Suppressor macrophage (primary cell): ENCODE data around the gene TESK2.
"Not testable (repeated sequence)": the region's sequence is repeated elsewhere in the genome, so short reads cannot be mapped to it uniquely, and the experiment has no call there.

Experiments
- DNase-seq, 4 experiments: peaks; one replicate each; pipeline ENCODE4 v3.0.0-alpha.2; 2020 to 2022
- total RNA-seq, 17 experiments: gene quantifications; one replicate each; lab custom pipeline; 2026; ENCODE audit warnings: mixed read lengths in 6 of 17, inconsistent platforms in 3 of 17; lab: John Stamatoyannopoulos, UW

TESK2 gene
- total RNA-seq: 3.0 to 11.5 (median 6.4) reads per million in 17 experiments

DNA sequence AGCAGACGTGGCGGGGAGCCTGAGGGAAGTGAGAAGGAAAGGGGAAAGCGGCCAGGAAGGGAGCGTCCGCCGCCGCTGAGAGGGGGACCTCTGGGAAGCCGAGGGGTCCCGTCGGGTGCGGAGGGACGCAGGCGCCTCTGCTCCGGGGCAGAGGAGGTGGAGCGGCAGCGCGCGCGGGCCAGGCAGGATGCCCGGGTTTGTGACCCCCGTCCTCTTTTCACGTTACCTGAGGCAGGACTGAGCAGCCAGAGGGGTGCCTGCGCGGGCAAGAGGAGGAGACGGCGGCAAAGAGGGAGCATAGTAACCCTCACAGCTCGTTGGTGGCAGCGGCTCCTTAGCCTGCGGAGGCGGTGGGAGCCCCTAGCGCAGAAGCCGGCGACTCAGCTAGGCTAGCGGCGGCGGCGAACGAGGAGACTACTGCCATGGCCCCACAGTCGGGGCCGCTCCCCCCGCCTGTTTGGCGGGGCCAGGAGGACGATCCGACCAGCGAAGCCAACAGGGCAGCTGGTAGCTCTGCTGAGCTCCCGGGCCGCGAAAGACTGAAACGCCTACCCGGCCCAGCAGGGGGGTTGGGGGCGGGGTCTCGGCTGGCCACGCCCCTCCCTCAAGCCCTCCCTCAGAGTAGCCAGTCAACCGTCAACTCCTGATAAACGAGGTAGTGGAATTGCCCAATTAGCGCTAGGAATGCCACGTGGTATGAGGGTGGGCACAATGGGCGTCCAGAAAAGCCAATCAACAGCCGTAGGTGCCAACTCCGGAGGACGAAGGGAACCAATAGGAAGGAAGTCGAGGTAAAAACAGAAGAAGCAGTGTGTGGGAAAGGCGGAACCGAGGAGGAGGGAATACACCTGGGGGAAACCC, at the start of gene TESK2:
Gene TESK2 (minus strand): TSS at position 538 of the 861 bp plus-strand sequence. CDS start 33,378 bp downstream, outside the sequence.
- DNase-seq: peak; percentile 96 to 99 (median 98)

GRCh38 chr1:45536886-45537285, 45.9 kb upstream of the TESK2 start:
- no peak for DNase-seq

DNA sequence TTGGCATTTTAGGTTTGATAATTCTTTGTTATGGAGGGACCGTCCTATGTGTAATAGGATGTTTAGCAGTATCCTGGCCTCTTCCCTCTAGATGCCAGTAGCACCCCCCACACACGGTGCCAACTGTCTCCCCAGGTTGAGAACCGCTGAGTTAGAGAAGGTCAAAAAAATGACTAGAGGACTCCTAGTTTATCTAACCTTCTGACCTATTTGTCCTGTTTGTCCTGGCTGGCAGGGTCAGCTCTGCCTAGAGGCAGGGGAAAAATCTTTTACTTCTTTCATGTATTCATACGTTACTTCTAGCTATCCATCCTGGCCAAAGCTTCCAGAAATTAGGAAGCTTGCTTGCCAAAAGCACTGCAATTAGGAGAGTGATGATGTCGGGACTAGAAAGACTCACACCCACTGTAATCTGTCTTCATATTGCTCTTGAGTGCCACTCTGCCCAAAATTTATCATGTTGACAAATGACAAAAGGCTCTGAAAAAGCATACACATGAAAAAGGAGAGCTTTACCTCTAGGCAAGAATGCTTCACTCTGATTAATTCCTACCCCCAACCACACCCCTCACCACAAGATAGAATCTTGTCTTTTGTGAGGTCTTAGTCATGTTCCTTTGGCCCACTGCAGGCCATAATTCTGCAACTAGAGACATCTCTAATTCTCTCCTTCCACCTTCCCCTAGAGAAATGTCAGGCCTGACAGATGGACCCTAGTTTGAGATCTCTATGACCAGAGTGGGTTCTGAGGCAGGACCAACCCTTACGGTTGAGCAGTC, 45.2 kb upstream of the TESK2 start:
- DNase-seq: no peak

GRCh38 chr1:45531873-45532272, 40.9 kb upstream of the TESK2 start:
- peak in 2 of 4 experiments; percentile 64 to 68 for DNase-seq

- no peak for DNase-seq
These were observed 39.7 kb upstream of the TESK2 start for GRCh38 chr1:45530632-45531135.

GRCh38 chr1:45526135-45526644, 35.2 kb upstream of the TESK2 start:
- DNase-seq: no peak

DNA sequence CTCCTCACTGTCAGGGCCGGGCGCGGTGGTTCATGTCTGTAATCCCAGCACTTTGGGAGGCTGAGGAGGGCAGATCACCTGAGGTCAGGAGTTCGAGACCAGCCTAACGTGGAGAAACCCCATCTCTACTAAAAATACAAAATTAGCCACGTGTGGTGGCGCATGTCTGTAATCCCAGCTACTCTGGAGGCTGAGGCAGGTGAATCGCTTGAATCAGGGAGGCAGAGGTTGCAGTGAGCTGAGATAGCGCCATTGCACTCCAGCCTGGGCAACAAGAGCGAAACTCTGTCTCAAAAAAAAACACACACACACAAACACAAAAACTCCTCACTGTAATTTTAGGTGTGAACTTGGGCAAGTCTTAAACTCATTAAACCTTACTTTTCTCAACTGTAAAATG, 33.0 kb upstream of the TESK2 start:
- not testable (repeated sequence) for DNase-seq

DNA sequence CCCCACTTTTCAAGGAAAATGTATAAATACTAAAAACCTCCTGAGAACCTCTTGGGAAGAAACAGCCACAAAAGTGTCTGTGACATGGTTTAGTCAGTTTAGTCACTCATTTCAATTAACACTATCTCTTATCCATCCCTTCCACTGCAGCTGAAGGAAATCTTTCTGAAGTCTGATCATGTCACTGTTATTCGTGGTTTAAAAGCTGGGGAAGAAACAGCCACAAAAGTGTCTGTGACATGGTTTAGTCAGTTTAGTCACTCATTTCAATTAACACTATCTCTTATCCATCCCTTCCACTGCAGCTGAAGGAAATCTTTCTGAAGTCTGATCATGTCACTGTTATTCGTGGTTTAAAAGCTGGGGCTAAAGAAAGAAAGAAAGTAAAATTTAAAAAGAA, 32.6 kb upstream of the TESK2 start:
- not testable (repeated sequence) for DNase-seq

DNA sequence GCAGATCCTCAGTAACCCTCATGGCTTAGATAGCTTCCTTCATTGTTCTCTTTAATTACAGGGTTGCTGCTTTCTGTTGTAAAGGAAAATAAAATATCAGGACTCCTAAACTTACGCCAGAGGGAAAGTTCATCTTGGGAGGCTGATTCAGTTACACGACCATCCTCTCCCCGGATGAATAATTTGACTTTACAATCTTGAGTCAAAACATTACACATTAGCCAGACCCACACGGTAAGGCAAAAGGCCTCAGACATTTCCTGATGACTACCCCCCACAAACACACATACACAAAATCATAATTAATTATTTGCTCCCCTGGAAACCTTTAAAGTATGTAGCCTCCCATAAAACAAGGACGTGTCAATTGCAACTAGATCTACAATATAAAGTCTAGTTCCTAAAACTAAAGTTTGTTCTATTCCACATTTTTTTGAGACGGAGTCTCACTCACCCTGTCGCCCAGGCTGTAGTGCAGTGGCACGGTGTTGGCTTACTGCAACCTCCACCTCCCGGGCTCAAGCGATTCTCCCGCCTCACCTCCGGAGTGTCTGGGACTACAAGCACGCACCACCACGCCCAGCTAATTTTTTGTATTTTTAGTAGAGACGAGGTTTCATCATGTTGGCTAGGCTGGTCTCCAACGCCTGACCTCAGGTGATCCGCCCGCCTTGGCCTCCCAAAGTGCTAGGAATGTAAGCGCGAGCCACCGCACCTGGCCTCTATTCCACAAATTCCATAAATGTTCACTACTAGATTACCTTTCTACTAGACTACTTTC, 31.6 kb upstream of the TESK2 start:
- peak in 1 of 4 experiments; percentile 12 for DNase-seq

DNA sequence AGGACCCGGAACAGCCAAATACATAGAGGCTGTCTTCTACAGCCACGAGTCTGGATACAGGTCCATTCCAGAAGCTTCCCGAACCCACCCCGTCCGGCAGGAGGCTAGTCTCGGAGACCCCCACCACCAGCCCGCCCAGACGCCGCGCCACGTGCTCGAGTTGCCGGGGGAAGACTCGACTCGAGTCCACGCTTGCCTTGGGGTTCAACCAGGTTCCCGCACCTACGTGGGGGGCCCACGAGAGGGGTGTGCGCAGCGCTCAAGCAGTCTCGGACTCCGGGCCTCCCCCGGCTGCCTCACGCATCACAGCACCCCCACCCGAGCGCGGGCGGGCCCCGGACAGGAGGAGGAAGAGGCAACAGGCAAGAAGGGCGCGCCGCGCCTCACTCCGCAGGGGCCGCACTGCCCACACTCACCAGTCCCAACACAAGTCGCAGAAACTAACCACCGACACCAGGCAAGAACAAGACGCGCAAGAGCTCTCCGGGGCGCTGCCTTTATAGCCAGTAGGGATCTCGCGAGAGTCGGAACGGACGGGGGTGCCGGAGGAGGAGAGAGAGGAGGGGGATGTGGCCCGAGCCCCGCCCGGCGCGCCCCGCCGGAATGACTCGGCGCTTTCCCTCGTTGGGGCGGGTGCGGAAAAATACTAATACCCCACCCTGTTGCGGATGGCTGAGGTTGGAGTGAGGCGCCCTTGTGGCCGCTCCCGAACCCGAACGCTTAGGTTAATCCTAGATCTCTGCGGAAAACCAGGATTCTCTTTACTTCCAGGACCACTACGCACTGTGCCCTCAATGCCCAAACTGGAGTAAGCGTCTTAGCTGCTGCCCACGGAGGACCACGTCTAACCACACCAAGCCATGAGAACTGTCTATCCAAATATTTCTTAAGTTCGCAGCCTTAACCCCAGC, 30.7 kb upstream of the TESK2 start, which contains the start of gene PRDX1:
Gene PRDX1 (minus strand): TSS at position 472 of the 911 bp plus-strand sequence. CDS start 2,841 bp downstream, outside the sequence.
- peak; percentile 97 to 99 (median 98) for DNase-seq

- DNase-seq: not testable (repeated sequence)
These were observed 28.8 kb upstream of the TESK2 start for GRCh38 chr1:45519774-45520173.

DNA sequence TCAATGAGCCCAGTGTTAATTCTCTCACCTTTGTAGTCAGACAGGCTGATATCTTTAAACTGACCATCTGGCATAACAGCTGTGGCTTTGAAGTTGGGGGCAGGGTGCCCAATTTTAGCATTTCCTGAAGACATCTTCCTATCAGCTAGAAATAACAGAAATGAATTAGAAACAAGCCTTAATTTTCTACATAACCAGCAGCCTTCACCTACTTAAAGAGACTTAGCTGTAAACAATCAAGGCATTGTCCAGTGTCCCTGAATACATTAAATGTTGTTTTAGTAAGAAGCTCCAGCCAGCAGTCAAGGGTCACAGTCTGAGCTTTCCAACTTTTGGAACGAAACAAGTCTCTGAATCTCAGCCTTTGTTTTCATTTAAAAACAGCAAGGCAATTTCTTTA, 27.9 kb upstream of the TESK2 start:
- no peak for DNase-seq

DNA sequence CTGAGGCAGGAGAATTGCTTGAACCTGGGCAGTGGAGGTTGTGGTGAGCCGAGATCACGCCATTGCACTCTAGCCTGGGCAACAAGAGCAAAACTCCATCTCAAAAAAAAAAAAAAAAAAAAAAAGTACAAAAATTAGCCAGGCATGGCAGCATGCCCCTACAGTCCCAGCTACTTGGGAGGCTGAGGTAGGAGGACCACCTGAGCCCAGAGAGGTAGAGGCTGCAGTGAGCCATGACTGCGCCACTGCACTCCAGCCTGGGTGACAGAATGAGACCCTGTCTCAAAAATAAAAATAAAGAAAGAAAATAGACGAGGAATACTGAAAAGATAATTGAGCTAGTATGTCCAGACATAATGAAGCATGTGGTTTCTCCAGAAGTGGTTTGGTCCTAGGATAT, 27.4 kb upstream of the TESK2 start:
- not testable (repeated sequence) for DNase-seq

GRCh38 chr1:45516465-45516864, 25.5 kb upstream of the TESK2 start:
- DNase-seq: no peak

- DNase-seq: no peak
These were observed 25.1 kb upstream of the TESK2 start for GRCh38 chr1:45516036-45516435.

- peak in 1 of 4 experiments; percentile 17 for DNase-seq
These were observed 22.7 kb upstream of the TESK2 start for GRCh38 chr1:45513532-45514260.

DNA sequence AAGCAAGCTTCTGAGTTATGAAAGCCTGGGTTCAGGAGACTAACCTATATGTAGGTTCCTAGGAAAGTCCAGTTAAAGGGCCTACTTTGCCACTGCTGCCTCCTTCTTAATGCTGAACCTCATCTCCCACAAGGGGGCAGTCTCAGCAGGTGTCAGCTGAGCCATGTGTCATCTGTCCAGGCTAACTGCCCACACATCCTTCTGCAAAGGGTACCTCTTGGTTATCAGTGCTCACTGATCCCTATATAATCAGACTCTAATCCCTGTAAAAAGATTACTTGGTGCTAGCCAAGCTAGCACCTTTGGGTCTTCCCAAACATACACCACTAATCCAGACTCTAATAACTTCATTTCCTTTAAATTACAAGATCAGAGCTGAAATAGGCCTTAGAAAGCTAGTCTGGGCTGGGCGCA, 21.7 kb upstream of the TESK2 start:
- peak; percentile 82 to 87 (median 86) for DNase-seq

GRCh38 chr1:45510972-45511527, 20.1 kb upstream of the TESK2 start:
- no peak for DNase-seq

DNA sequence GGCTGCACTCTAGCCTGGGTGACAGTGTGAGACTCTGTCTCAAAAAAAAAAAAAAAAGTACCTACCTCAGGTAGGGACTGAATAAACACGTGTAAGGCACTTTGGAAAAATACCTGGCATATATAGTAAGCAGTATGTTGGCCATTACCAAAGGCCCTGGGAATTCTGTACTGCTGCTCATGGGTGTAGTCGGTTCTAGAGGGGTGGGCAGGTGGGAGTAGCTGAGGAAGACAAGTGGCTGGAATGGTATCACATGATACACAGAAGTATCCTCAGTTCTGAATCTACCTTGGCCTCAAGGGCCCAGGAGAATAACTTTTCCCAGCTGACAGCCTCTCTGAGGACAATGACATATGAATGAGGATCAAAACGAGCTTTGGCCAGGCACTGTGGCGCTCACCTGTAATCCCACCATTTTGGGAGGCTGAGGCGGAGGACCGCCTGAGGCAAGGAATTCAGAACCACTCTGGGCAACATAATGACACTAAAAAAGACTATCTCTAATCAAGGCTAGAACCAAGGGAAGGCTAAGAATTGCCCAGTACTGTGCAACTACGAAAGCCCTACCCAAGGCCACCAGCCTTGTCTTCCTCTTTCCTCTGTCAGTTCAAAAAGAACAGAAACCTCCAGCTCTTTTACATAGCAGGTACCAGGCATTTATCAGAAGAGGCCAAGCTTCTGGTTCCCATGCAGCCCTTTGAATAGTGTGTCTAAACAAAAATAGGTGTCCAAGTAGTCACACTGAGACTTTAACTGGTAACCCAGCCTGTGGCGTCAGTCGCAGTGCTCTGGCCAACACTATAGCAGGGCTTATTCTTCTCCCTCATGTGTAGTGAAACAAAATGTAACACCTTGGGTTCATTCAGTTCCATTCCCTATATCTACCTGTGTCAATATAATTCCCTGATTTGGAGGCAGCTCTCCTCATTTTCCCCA, 19.3 kb upstream of the TESK2 start:
- DNase-seq: no peak
